A673 (cell line): Measurements from ENCODE around the gene SRSF2.

Source experiments
- CTCF ChIP-seq: fragments of 300-800, 200-600 bp; sonication (generic); conservative IDR thresholded peaks from 2 replicates; pipeline ENCODE4 v1.5.1; 2017; ENCODE audit warnings: low read depth, mild to moderate bottlenecking, antibody characterized with exemption, low read length, moderate library complexity, mixed read lengths
- EZH2 ChIP-seq: fragments of 200-600 bp; sonication (generic); IDR thresholded peaks from 2 replicates; pipeline ENCODE4 v1.6.1; 2017; ENCODE audit warnings: borderline replicate concordance, low read depth, mild to moderate bottlenecking, mixed read lengths, antibody characterized with exemption, low read length; ENCODE audit not compliant: poor library complexity, severe bottlenecking

- TF ChIP-seq CTCF (no peak), EZH2 (no peak)
Observed at GRCh38 chr17:76755285-76755684, 18.2 kb upstream of the SRSF2 start.
